HEK293T (cell line): ENCODE results near the gene SLITRK1.

Source experiments
- BHLHE40 ChIP-seq: fragments of 450-650 bp; IDR thresholded peaks from 2 replicates; pipeline ENCODE4 v1.6.1; 2016; ENCODE audit warnings: mild to moderate bottlenecking, moderate library complexity, borderline replicate concordance
- FOXA1 ChIP-seq: fragments of 450-650 bp; IDR thresholded peaks from 2 replicates; pipeline ENCODE4 v1.6.1; 2016; ENCODE audit warnings: mild to moderate bottlenecking
- FOXK2 ChIP-seq: fragments of 450-650 bp; IDR thresholded peaks from 2 replicates; pipeline ENCODE4 v1.6.1; 2016; ENCODE audit warnings: mild to moderate bottlenecking

GRCh38 chr13:83882606-83882959, 309 bp upstream of the SLITRK1 start:
- TF ChIP-seq FOXK2 = no peak
- no peak for TF ChIP-seq BHLHE40
- TF ChIP-seq FOXA1 = no peak
